Stomach (tissue), 9 donors: ENCODE results near the gene WDR20. TPM values are rescaled to one million over a fixed set of nuclear protein-coding genes. Genes with fewer than 3 reads are reported as not detected.

Source experiments
- DNase-seq, 2 donors: peaks; one replicate each; pipeline versions ENCODE4 v3.0.0 to v3.0.0-alpha.2; 2013 to 2019
- H3K27ac ChIP-seq, 5 donors: fragments of 200-600 bp in 4 of 5; sonication (generic) in 4 of 5; one replicate each; pipeline ENCODE4 v1.5.1; 2013 to 2019; ENCODE audit warnings: mild to moderate bottlenecking in 1 of 5, moderate library complexity in 1 of 5
- H3K27me3 ChIP-seq, 3 donors: fragments of 200-600 bp; sonication (generic); one replicate each; pipeline ENCODE4 v1.5.1; 2017 to 2019; ENCODE audit warnings: mixed run types in 1 of 3
- H3K36me3 ChIP-seq, 4 donors: fragments of 200-600 bp; sonication (generic); 1 replicate in 3 of 4; 2 replicates in 1 of 4; pipeline ENCODE4 v1.5.1; 2016 to 2019
- H3K4me1 ChIP-seq, 4 donors: fragments of 200-600 bp; sonication (generic); one replicate each; pipeline ENCODE4 v1.5.1; 2016 to 2019
- H3K4me3 ChIP-seq, 4 donors: fragments of 200-600 bp; sonication (generic) in 3 of 4; one replicate each; pipeline ENCODE4 v1.5.1; 2016 to 2019; ENCODE audit warnings: mild to moderate bottlenecking in 1 of 4
- H3K9me3 ChIP-seq, 4 donors: fragments of 200-600 bp; sonication (generic); one replicate each; pipeline ENCODE4 v1.5.1; 2016 to 2019
- CTCF ChIP-seq, 7 experiments: fragments of 450-650 bp in 4 of 7; fragments of 200-600 bp in 3 of 7; sonication (generic) in 3 of 7; IDR thresholded peaks; one replicate each; pipeline ENCODE4 v1.5.1; 2016 to 2019; ENCODE audit warnings: antibody characterized with exemption in 7 of 7, control low read depth in 2 of 7, mild to moderate bottlenecking in 1 of 7
- EP300 ChIP-seq: sonication (generic); formaldehyde crosslinking; IDR thresholded peaks from one replicate; pipeline ENCODE4 v1.6.1; 2017; ENCODE audit warnings: antibody characterized with exemption
- POLR2A ChIP-seq, 4 donors: fragments of 450-650 bp; IDR thresholded peaks; one replicate each; pipeline ENCODE4 v1.6.1; 2016; ENCODE audit warnings: antibody characterized with exemption in 4 of 4, control low read depth in 2 of 4, mild to moderate bottlenecking in 1 of 4, moderate library complexity in 1 of 4
- POLR2AphosphoS5 ChIP-seq, 3 donors: sonication (generic); formaldehyde crosslinking; IDR thresholded peaks; one replicate each; pipeline ENCODE4 v1.6.1; 2016; ENCODE audit warnings: antibody characterized with exemption in 3 of 3
- WGBS, 5 donors: extraction: QIAGEN DNeasy Blood & Tissue Kit in 3 of 5; methylation state at CpG; one replicate each; pipeline versions ENCODE4 v1.1.5 to v1.1.7; 2013 to 2018; 5-methylcytosine and 5-hydroxymethylcytosine counted together
- intact Hi-C: fragments of 100-400 bp; cut with DNase I; formaldehyde crosslinking; loops from one replicate; pipeline ENCODE4 v1.15.1; 2023; ENCODE audit warnings: low total_unique reads
- polyA plus RNA-seq, 3 donors: library from polyadenylated mRNA; stranded (reverse); fragments of 200-250 nt; gene quantifications; one replicate each; pipeline ENCODE4 v1.2.3, GENCODE V29; 2013
- total RNA-seq, 5 donors: library from RNA; depleted of rRNA; stranded (reverse); fragments of >200 nt; gene quantifications; one replicate each; pipeline versions ENCODE4 v1.1.0 to v1.2.3, GENCODE V29; 2014 to 2016
- donor health status: healthy with polysubstance abuse.
- donor health status: Bipolar disorder and iron deficiency.
- donor health status: healthy.

The WDR20 gene
- total and polyA plus RNA-seq, 8 donors, result 8.2 to 44.2 (median 14.5) TPM

DNA sequence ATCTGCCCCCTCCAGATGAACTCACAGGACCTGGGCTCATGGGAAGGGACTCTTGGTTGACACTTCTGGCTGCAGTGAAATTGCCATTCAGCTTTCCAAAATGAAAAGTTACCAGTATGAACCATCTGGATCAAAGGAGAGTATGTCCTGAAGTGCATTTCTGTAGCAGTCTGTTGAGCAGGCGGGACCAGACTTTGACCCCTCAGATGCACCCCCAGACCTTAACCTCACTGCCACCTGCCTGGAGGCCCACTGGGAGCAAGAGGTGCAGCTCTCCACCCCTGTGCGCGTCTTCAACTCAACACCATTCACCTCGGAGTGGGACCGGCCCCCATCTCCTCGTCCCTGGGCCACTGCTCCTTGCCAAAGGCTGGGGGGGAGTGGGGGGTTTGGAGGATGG is 110.3 kb downstream of the WDR20 start:
- Histone ChIP-seq H3K4me1 (peaks cover 0 to under 1% (median 0%) of the 10 kb centered on the region in 4 donors), H3K27ac (no peak overlapping the region), H3K36me3 (peaks cover 0 to 26% (median 14%) of the 10 kb centered on the region in 4 donors), H3K9me3 (no peaks in the 10 kb centered on the region), H3K27me3 (no peaks in the 10 kb centered on the region), H3K4me3 (no peak overlapping the region)
- TF ChIP-seq POLR2AphosphoS5 (IDR thresholded peaks at IDR 0.05), result no peak
- no peak for TF ChIP-seq POLR2A (IDR thresholded peaks at IDR 0.05)
- no peak for TF ChIP-seq CTCF (IDR thresholded peaks at IDR 0.05)
- TF ChIP-seq EP300, result no peak
- intact Hi-C loops, result no loop called here
- no peak for DNase-seq
- WGBS, 5 donors, result 89 to 100% (median 94%) methylated on average over 6 of the region's 6 CpGs

DNA sequence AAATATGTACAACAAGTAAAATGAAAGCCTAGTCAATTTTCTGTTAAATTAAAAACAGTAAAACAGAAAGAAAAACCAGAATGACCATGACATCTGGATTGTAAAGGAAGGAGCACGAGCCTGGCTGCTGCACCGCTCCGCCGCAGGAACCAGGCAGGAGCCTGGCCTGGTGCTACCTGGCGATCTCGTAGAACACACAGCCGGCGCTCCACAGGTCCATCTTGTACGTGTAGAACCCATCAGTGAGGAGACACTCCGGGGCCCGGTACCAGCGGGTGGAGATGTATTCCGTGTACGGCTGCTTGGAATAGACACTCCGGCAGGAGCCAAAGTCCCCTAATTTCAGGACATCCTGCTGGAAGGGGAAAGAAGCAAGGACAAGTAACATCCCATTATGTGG is 110.9 kb downstream of the WDR20 start:
- Histone ChIP-seq H3K27me3 (no peaks in the 10 kb centered on the region), H3K4me1 (peaks cover 0 to 5% (median 2%) of the 10 kb centered on the region in 4 donors), H3K4me3 (no peak overlapping the region), H3K9me3 (no peaks in the 10 kb centered on the region), H3K36me3 (peaks cover 0 to 26% (median 14%) of the 10 kb centered on the region in 4 donors), H3K27ac (no peak overlapping the region)
- no peak for DNase-seq
- intact Hi-C loops, result no loop called here
- 93 to 98% (median 96%) methylated on average over 15 of the region's 15 CpGs for WGBS, 5 donors
- no peak for TF ChIP-seq POLR2AphosphoS5 (IDR thresholded peaks at IDR 0.05)
- no peak for TF ChIP-seq POLR2A (IDR thresholded peaks at IDR 0.05)
- TF ChIP-seq EP300, result no peak
- TF ChIP-seq CTCF (IDR thresholded peaks at IDR 0.05), result no peak

GRCh38 chr14:102251161-102251560 is 111.5 kb downstream of the WDR20 start:
- Histone ChIP-seq H3K4me1 (peaks cover 0 to 5% (median 2%) of the 10 kb centered on the region in 4 donors), H3K4me3 (no peak overlapping the region), H3K9me3 (no peaks in the 10 kb centered on the region), H3K36me3 (peaks cover 0 to 26% (median 14%) of the 10 kb centered on the region in 4 donors), H3K27ac (no peak overlapping the region), H3K27me3 (no peaks in the 10 kb centered on the region)
- 91 to 94% (median 93%) methylated on average over 8 of the region's 8 CpGs for WGBS, 5 donors
- no peak for DNase-seq
- intact Hi-C loops, result no loop called here
- TF ChIP-seq EP300, result no peak
- no peak for TF ChIP-seq POLR2A (IDR thresholded peaks at IDR 0.05)
- TF ChIP-seq POLR2AphosphoS5 (IDR thresholded peaks at IDR 0.05), result no peak
- TF ChIP-seq CTCF (IDR thresholded peaks at IDR 0.05), result no peak

GRCh38 chr14:102252834-102253801 is 113.4 kb downstream of the WDR20 start:
- 84 to 86% (median 85%) methylated on average over 21 of the region's 21 CpGs for WGBS, 5 donors
- intact Hi-C loops, result no loop called here
- peaks cover 0 to 26% (median 14%) of the 10 kb centered on the region in 4 donors for H3K36me3 ChIP-seq
- no peak for DNase-seq
- H3K4me1 ChIP-seq, result peaks cover 0 to 10% (median 2%) of the 10 kb centered on the region in 4 donors
- H3K27ac ChIP-seq, result no peak overlapping the region
- H3K27me3 ChIP-seq, result no peaks in the 10 kb centered on the region
- no peak for TF ChIP-seq EP300
- TF ChIP-seq CTCF (IDR thresholded peaks at IDR 0.05), result no peak
- no peak for TF ChIP-seq POLR2A (IDR thresholded peaks at IDR 0.05)
- no peak for TF ChIP-seq POLR2AphosphoS5 (IDR thresholded peaks at IDR 0.05)
- H3K4me3 ChIP-seq, result no peak overlapping the region
- no peaks in the 10 kb centered on the region for H3K9me3 ChIP-seq
